Endothelial cell of umbilical vein (primary cell): ENCODE results near the gene TTC34. TPM values are rescaled to one million over a fixed set of nuclear protein-coding genes. Genes with fewer than 3 reads are reported as not detected.

Experiments used
- BruUV-seq: library from RNA; stranded (reverse); fragments of 400-500 nt; replicated peaks from 2 replicates; lab custom pipeline; 2021; lab: Mats Ljungman, UMichigan
- CTCF ChIA-PET: fragments of 300-600, 350-600 bp; sonication (Branson Sonifier 250); formaldehyde crosslinking; loops from one replicate; lab custom pipeline; 2021; ENCODE audit warnings: antibody characterized with exemption, inconsistent platforms; lab: Charles Lee
- POLR2A ChIA-PET: fragments of 300-600, 350-600 bp; sonication (Branson Sonifier 250); formaldehyde crosslinking; loops from one replicate; lab custom pipeline; 2021; ENCODE audit warnings: antibody characterized with exemption, inconsistent platforms; lab: Charles Lee
- DNase-seq: peaks from one replicate; pipeline ENCODE4 v3.0.0-alpha.2; 2011; ENCODE audit warnings: low read depth, low spot score
- FAIRE-seq: peaks from 2 replicates; lab custom pipeline; 2011; peaks lifted over from hg19 to GRCh38; lab: Jason Lieb, UNC
- H2AFZ ChIP-seq: 2 replicates; pipeline ENCODE4 v1.6.0; 2012; ENCODE audit warnings: low read depth, low read length, control low read depth, inconsistent platforms
- H3K27ac ChIP-seq: 2 replicates; pipeline ENCODE4 v1.5.1; 2011; ENCODE audit warnings: low read depth, mild to moderate bottlenecking, control low read depth, low read length, moderate library complexity; ENCODE audit not compliant: insufficient read depth
- H3K27me3 ChIP-seq, 2 experiments: 2 replicates each; pipeline versions ENCODE4 v1.6.0 to v1.6.1; 2011; ENCODE audit warnings: low read length in 2 of 2, mixed read lengths in 1 of 2; ENCODE audit not compliant: control insufficient read depth in 2 of 2, insufficient read depth in 2 of 2
- H3K36me3 ChIP-seq, 2 experiments: 2 replicates in 1 of 2; 3 replicates in 1 of 2; pipeline ENCODE4 v1.5.1; 2011; ENCODE audit warnings: low read length in 2 of 2, mild to moderate bottlenecking in 1 of 2, moderate library complexity in 1 of 2; ENCODE audit not compliant: control insufficient read depth in 2 of 2, insufficient read depth in 2 of 2; ENCODE audit errors: extremely low read depth in 1 of 2
- H3K4me1 ChIP-seq: 3 replicates; pipeline ENCODE4 v1.5.1; 2011; ENCODE audit warnings: mild to moderate bottlenecking, low read length; ENCODE audit not compliant: control insufficient read depth, insufficient read depth; ENCODE audit errors: extremely low read depth
- H3K4me2 ChIP-seq: 2 replicates; pipeline ENCODE4 v1.6.1; 2011; ENCODE audit warnings: low read length, control low read depth, mixed read lengths; ENCODE audit not compliant: insufficient read depth
- H3K4me3 ChIP-seq, 3 experiments: fragments of 200-600 bp in 1 of 3; sonication (generic), shearing (Covaris generic) in 1 of 3; replicated peaks in 1 of 3; 2 replicates each; pipeline ENCODE4 v1.5.1; 2011 to 2016; ENCODE audit warnings: control low read depth in 3 of 3, low read length in 3 of 3, mild to moderate bottlenecking in 2 of 3, inconsistent platforms in 1 of 3, low read depth in 1 of 3, moderate library complexity in 1 of 3; ENCODE audit not compliant: insufficient read depth in 1 of 3
- H3K79me2 ChIP-seq: 2 replicates; pipeline ENCODE4 v1.6.0; 2012; ENCODE audit warnings: low read length, inconsistent platforms; ENCODE audit not compliant: control insufficient read depth, insufficient read depth
- H3K9ac ChIP-seq: replicated peaks from 2 replicates; pipeline ENCODE3; 2011; ENCODE audit warnings: low read length, control low read depth; ENCODE audit not compliant: insufficient read depth; ENCODE audit errors: extremely low read depth
- H3K9me1 ChIP-seq: replicated peaks from 3 replicates; pipeline ENCODE4 v1.6.0; 2011; ENCODE audit warnings: mild to moderate bottlenecking, low read length; ENCODE audit not compliant: control insufficient read depth, insufficient read depth; ENCODE audit errors: extremely low read depth
- H3K9me3 ChIP-seq: replicated peaks from 2 replicates; pipeline ENCODE4 v1.5.1; 2012; ENCODE audit warnings: low read length, inconsistent platforms; ENCODE audit not compliant: control insufficient read depth, insufficient read depth
- H4K20me1 ChIP-seq: replicated peaks from 2 replicates; pipeline ENCODE3; 2011; ENCODE audit warnings: mild to moderate bottlenecking, low read length; ENCODE audit not compliant: control insufficient read depth, insufficient read depth; ENCODE audit errors: extremely low read depth
- EZH2 ChIP-seq: IDR thresholded peaks from 2 replicates; pipeline ENCODE4 v1.6.1; 2012; ENCODE audit warnings: borderline replicate concordance, low read depth, mild to moderate bottlenecking, moderate library complexity, low read length, inconsistent platforms; ENCODE audit not compliant: severe bottlenecking
- JUN ChIP-seq: IDR thresholded peaks from 2 replicates; pipeline ENCODE4 v1.6.1; 2011; ENCODE audit warnings: borderline replicate concordance, low read depth; ENCODE audit not compliant: insufficient read length, insufficient read depth
- MYC ChIP-seq: IDR thresholded peaks from one replicate; pipeline ENCODE4 v1.6.1; 2011; ENCODE audit warnings: mild to moderate bottlenecking, low read depth, low read length
- POLR2A ChIP-seq: IDR thresholded peaks from 2 replicates; pipeline ENCODE4 v1.6.1; 2012; ENCODE audit warnings: low read depth, mild to moderate bottlenecking, control low read depth, low read length
- POLR2AphosphoS5 ChIP-seq: IDR thresholded peaks from 2 replicates; pipeline ENCODE4 v1.6.1; 2012; ENCODE audit warnings: low read depth, mild to moderate bottlenecking, control low read depth, low read length, moderate library complexity; ENCODE audit not compliant: insufficient read depth
- dilution Hi-C: fragments of 300-500 bp; cut with MboI; formaldehyde crosslinking; loops from one replicate; pipeline ENCODE4 v1.15.0; 2019; ENCODE audit warnings: low sequenced_read_pairs; ENCODE audit not compliant: extremely low pct_ligation_motif_present
- intact Hi-C: fragments of 100-400 bp; cut with micrococcal nuclease; formaldehyde crosslinking; loops from one replicate; pipeline ENCODE4 v1.10.0; 2022
- polyA plus RNA-seq, 4 experiments: library from polyadenylated mRNA; depleted of rRNA in 3 of 4; stranded (reverse) in 3 of 4; unstranded in 1 of 4; fragments of >200 nt; gene quantifications; 2 replicates each; pipeline versions ENCODE4 v1.2.1 to v1.2.3, GENCODE V29; 2011 to 2012; ENCODE audit warnings: missing spikeins in 1 of 4
- total RNA-seq: library from RNA; stranded (reverse); gene quantifications from 2 replicates; pipeline ENCODE4 v1.2.3, GENCODE V29; 2021
- TF ChIP-seq, protein P1 (sequence below): IDR thresholded peaks from 2 replicates; pipeline ENCODE4 v1.6.1; 2011; ENCODE audit not compliant: insufficient read depth, insufficient read length
- TF ChIP-seq, protein P2 (sequence below), 2 donors: IDR thresholded peaks; 1 replicate in 1 of 2; 2 replicates in 1 of 2; pipeline ENCODE4 v1.5.1; 2011; ENCODE audit warnings: low read length in 2 of 2, mild to moderate bottlenecking in 2 of 2, moderate library complexity in 2 of 2, control low read depth in 1 of 2, inconsistent platforms in 1 of 2, low read depth in 1 of 2; ENCODE audit not compliant: insufficient read depth in 1 of 2; ENCODE audit errors: extremely low read depth in 1 of 2

TTC34 gene
- total and polyA plus RNA-seq, 2 donors (not counting 3 experiments of a cell fraction or from before 2014, with no cell fraction given): 0.08 to 0.77 TPM

DNA sequence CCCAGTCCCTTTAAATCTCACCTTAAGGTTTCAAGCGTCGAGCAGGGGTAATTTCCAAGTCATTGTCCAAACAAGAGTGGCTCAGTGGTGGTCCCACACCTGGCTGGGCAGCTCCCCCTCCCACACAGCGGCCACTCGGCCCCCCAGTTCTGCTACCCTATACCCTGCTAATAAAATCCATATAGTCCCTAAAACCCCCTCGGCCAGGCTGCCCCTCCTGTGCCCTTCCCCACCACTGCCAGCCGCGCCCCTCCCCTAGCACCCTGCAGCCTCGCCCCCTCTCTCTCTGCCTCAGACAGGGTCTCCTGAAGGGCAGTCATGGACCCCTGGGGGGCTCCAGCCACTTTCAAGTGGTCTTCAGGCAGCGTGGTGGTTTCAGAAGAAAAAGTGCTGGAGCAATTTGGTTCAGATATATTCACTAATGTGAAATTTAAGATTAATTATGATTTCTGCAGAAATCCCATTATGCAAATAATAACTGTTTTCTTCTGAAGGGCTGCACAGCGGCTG is 34.2 kb upstream of the TTC34 start:
- H3K79me2 ChIP-seq: no peaks in the 10 kb centered on the region
- no peak overlapping the region for H3K27ac ChIP-seq
- no peak for DNase-seq
- H3K9me1 ChIP-seq: no peaks in the 10 kb centered on the region
- no peak for FAIRE-seq
- H3K9ac ChIP-seq: no peak overlapping the region
- no peak overlapping the region for H2AFZ ChIP-seq
- no peaks in the 10 kb centered on the region for H3K36me3 ChIP-seq
- H3K27me3 ChIP-seq: no peaks in the 10 kb centered on the region
- H3K4me3 ChIP-seq: no peak overlapping the region
- no peak overlapping the region for H3K4me2 ChIP-seq
- H4K20me1 ChIP-seq: no peaks in the 10 kb centered on the region
- no TSS peak for BruUV-seq
- dilution Hi-C loops (no loop called here), intact Hi-C loops (no loop called here)
- TF ChIP-seq, protein P1, sequence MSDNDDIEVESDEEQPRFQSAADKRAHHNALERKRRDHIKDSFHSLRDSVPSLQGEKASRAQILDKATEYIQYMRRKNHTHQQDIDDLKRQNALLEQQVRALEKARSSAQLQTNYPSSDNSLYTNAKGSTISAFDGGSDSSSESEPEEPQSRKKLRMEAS: no peak
- TF ChIP-seq MYC: no peak
- no peak for TF ChIP-seq EZH2
- TF ChIP-seq JUN: no peak
- no peak for TF ChIP-seq POLR2AphosphoS5
- TF ChIP-seq, protein P2, sequence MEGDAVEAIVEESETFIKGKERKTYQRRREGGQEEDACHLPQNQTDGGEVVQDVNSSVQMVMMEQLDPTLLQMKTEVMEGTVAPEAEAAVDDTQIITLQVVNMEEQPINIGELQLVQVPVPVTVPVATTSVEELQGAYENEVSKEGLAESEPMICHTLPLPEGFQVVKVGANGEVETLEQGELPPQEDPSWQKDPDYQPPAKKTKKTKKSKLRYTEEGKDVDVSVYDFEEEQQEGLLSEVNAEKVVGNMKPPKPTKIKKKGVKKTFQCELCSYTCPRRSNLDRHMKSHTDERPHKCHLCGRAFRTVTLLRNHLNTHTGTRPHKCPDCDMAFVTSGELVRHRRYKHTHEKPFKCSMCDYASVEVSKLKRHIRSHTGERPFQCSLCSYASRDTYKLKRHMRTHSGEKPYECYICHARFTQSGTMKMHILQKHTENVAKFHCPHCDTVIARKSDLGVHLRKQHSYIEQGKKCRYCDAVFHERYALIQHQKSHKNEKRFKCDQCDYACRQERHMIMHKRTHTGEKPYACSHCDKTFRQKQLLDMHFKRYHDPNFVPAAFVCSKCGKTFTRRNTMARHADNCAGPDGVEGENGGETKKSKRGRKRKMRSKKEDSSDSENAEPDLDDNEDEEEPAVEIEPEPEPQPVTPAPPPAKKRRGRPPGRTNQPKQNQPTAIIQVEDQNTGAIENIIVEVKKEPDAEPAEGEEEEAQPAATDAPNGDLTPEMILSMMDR (IDR thresholded peaks at IDR 0.05; ENCODE audit: extremely low read depth in 1 of 2, insufficient read depth in 1 of 2, low read depth in 1 of 2, low read length in 2 of 2): no peak
- no peak for TF ChIP-seq POLR2A
- CTCF ChIA-PET: no interaction called here
- H3K4me1 ChIP-seq: no peaks in the 10 kb centered on the region
- peaks cover 2% of the 10 kb centered on the region for H3K9me3 ChIP-seq
- POLR2A ChIA-PET: no interaction called here
